CD14-positive monocyte (primary cell): Measurements from ENCODE around the gene IMPA2. TPM values are rescaled to one million over a fixed set of nuclear protein-coding genes. Genes with fewer than 3 reads are reported as not detected.

Experiments
- DNase-seq, 3 donors: peaks; one replicate each; pipeline ENCODE4 v3.0.0-alpha.2; 2011 to 2022
- H2AFZ ChIP-seq: 2 replicates; pipeline ENCODE4 v1.6.0; 2012; ENCODE audit warnings: mild to moderate bottlenecking, low read depth, low read length, inconsistent platforms; ENCODE audit not compliant: insufficient read depth, poor library complexity, severe bottlenecking
- H3K27ac ChIP-seq, 2 donors: 1 replicate in 1 of 2; 2 replicates in 1 of 2; pipeline ENCODE4 v1.5.1; 2012 to 2013; ENCODE audit warnings: low read length in 2 of 2, control low read depth in 1 of 2, inconsistent platforms in 1 of 2, low read depth in 1 of 2, mild to moderate bottlenecking in 1 of 2
- H3K27me3 ChIP-seq, 2 donors: one replicate each; pipeline versions ENCODE4 v1.6.0 to v1.6.1; 2011 to 2013; ENCODE audit warnings: low read length in 2 of 2; ENCODE audit not compliant: control insufficient read depth in 2 of 2, insufficient read depth in 2 of 2
- H3K36me3 ChIP-seq, 2 donors: replicated peaks in 1 of 2; 1 replicate in 1 of 2; 2 replicates in 1 of 2; pipeline versions ENCODE4 v1.5.1 to v1.6.1; 2012 to 2013; ENCODE audit warnings: low read length in 2 of 2, control low read depth in 1 of 2, inconsistent platforms in 1 of 2, mild to moderate bottlenecking in 1 of 2; ENCODE audit not compliant: insufficient read depth in 2 of 2, control insufficient read depth in 1 of 2
- H3K4me1 ChIP-seq, 2 donors: 1 replicate in 1 of 2; 2 replicates in 1 of 2; pipeline versions ENCODE4 v1.5.1 to v1.6.1; 2012 to 2013; ENCODE audit warnings: low read length in 2 of 2, control low read depth in 1 of 2, inconsistent platforms in 1 of 2, mild to moderate bottlenecking in 1 of 2, moderate library complexity in 1 of 2; ENCODE audit not compliant: insufficient read depth in 2 of 2, control insufficient read depth in 1 of 2
- H3K4me2 ChIP-seq: replicated peaks from 2 replicates; pipeline ENCODE3; 2012; ENCODE audit warnings: low read length, moderate library complexity, mild to moderate bottlenecking; ENCODE audit not compliant: poor library complexity, severe bottlenecking; ENCODE audit errors: extremely low read depth
- H3K4me3 ChIP-seq, 3 experiments: fragments of 200-600 bp in 1 of 3; sonication (generic) in 1 of 3; replicated peaks in 1 of 3; 1 replicate in 2 of 3; 2 replicates in 1 of 3; pipeline ENCODE4 v1.5.1; 2011 to 2013; ENCODE audit warnings: low read length in 3 of 3, mild to moderate bottlenecking in 3 of 3, control low read depth in 2 of 3, low read depth in 2 of 3, inconsistent platforms in 1 of 3, moderate library complexity in 1 of 3
- H3K79me2 ChIP-seq: 2 replicates; pipeline ENCODE4 v1.6.0; 2012; ENCODE audit warnings: mild to moderate bottlenecking, control low read depth, inconsistent platforms, low read length, moderate library complexity; ENCODE audit not compliant: insufficient read depth
- H3K9ac ChIP-seq: 2 replicates; pipeline ENCODE4 v1.6.0; 2017; ENCODE audit warnings: low read length, mild to moderate bottlenecking; ENCODE audit not compliant: insufficient read depth, poor library complexity, severe bottlenecking
- H3K9me3 ChIP-seq, 2 donors: replicated peaks in 1 of 2; 1 replicate in 1 of 2; 2 replicates in 1 of 2; pipeline versions ENCODE4 v1.5.1 to v1.6.1; 2012 to 2013; ENCODE audit warnings: low read length in 2 of 2, control low read depth in 1 of 2; ENCODE audit not compliant: control insufficient read depth in 1 of 2, insufficient read depth in 1 of 2
- H4K20me1 ChIP-seq: 2 replicates; pipeline ENCODE4 v1.6.0; 2012; ENCODE audit warnings: mild to moderate bottlenecking, low read length, control low read depth, moderate library complexity; ENCODE audit not compliant: insufficient read depth
- H3K27ac Mint-ChIP-seq, 7 donors: one replicate each; pipeline ENCODE4 v1.8.0; 2020; ENCODE audit warnings: mild to moderate bottlenecking in 7 of 7, mixed read lengths in 7 of 7, moderate library complexity in 6 of 7, inconsistent platforms in 2 of 7
- H3K27me3 Mint-ChIP-seq, 3 donors: one replicate each; pipeline ENCODE4 v1.8.0; 2021 to 2022; ENCODE audit warnings: low read depth in 3 of 3, mild to moderate bottlenecking in 3 of 3, mixed read lengths in 3 of 3, moderate library complexity in 3 of 3, inconsistent platforms in 1 of 3
- H3K36me3 Mint-ChIP-seq, 2 donors: one replicate each; pipeline ENCODE4 v1.8.0; 2020; ENCODE audit warnings: mixed read lengths in 2 of 2, inconsistent platforms in 1 of 2, mild to moderate bottlenecking in 1 of 2
- H3K4me1 Mint-ChIP-seq: one replicate; pipeline ENCODE4 v1.8.0; 2020; ENCODE audit warnings: mild to moderate bottlenecking, mixed read lengths
- H3K4me3 Mint-ChIP-seq, 2 donors: one replicate each; pipeline ENCODE4 v1.8.0; 2020; ENCODE audit warnings: mild to moderate bottlenecking in 2 of 2, mixed read lengths in 2 of 2, moderate library complexity in 1 of 2
- H3K9me3 Mint-ChIP-seq, 7 donors: one replicate each; pipeline ENCODE4 v1.8.0; 2020 to 2022; ENCODE audit warnings: mixed read lengths in 7 of 7, mild to moderate bottlenecking in 6 of 7, moderate library complexity in 6 of 7, inconsistent platforms in 2 of 7
- WGBS: methylation state at CpG from one replicate; pipeline ENCODE4 v1.1.5; 2013; ENCODE audit warnings: missing lambda C conversion rate; ENCODE audit not compliant: insufficient coverage; 5-methylcytosine and 5-hydroxymethylcytosine counted together
- intact Hi-C, 2 donors: fragments of 100-400 bp; cut with micrococcal nuclease; formaldehyde crosslinking; loops; one replicate each; pipeline versions ENCODE4 v1.15.0 to v1.15.1; 2023
- polyA plus RNA-seq, 3 donors: library from polyadenylated mRNA; depleted of rRNA in 1 of 3; unstranded in 2 of 3; stranded (reverse) in 1 of 3; fragments of 300-500 nt in 2 of 3; fragments of >200 nt in 1 of 3; fragmentation: Illumina TruSeq in 2 of 3; gene quantifications; 1 replicate in 2 of 3; 2 replicates in 1 of 3; pipeline ENCODE4 v1.2.3, GENCODE V29; 2012 to 2021
- TF ChIP-seq, protein P1 (sequence below): fragments of 200-600 bp; IDR thresholded peaks from one replicate; pipeline ENCODE4 v1.8.0; 2022; ENCODE audit warnings: antibody characterized with exemption, mild to moderate bottlenecking

Gene IMPA2
- polyA plus RNA-seq, 3 donors: 97.4 to 186 (median 145) TPM

DNA sequence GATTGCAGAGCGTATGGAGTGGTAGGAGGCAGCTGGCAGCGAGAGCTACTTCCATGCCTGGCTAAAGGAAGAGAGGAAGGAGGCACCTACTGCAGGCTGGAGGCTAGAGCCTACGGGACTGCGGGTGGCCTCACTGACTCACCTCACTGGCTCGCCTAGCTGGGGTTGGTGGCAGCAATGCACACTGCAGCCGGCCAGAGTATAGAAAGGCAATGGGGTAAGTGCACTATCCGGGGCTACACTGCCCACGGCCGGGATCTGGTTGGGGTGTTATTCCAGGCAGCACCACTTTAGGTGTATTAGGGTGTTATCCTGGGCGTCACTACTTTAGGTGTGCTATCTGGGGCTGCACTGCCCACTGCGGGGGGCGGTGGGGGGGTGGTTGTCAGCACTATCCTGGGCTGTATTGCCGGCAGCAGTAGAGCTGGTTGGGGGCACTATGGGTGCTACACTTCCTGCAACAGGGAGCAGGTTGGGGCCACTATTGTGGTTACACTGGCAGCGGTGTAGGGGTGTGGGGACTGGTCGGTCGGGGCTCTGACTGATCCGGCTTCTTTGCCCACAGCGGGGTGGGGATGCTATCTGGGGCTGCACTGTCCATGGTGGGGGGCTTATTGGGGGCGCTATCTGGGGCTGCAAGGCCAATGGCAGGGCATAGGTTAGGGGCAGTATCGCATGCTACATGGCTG lies 79.0 kb downstream of the IMPA2 start:
- Histone ChIP-seq H3K27me3 (no peaks in the 10 kb centered on the region), H3K27ac (no peak overlapping the region), H4K20me1 (no peaks in the 10 kb centered on the region), H3K9ac (no peak overlapping the region), H3K4me1 (no peaks in the 10 kb centered on the region), H3K4me2 (no peak overlapping the region), H3K4me3 (no peak overlapping the region), H3K79me2 (no peaks in the 10 kb centered on the region), H3K9me3 (no peaks in the 10 kb centered on the region), H2AFZ (no peak overlapping the region), H3K36me3 (no peaks in the 10 kb centered on the region)
- peaks cover 0 to 2% (median 0%) of the 10 kb centered on the region in 7 donors for H3K9me3 Mint-ChIP-seq
- intact Hi-C loops: no loop called here
- peaks cover 5% of the 10 kb centered on the region for H3K4me1 Mint-ChIP-seq
- H3K27me3 Mint-ChIP-seq: peaks cover 0 to 3% (median 2%) of the 10 kb centered on the region in 3 donors
- H3K4me3 Mint-ChIP-seq: no peak overlapping the region
- DNase-seq: no peak
- H3K27ac Mint-ChIP-seq: peak overlapping the region in 1 of 7 donors; percentile 43
- H3K36me3 Mint-ChIP-seq: no peaks in the 10 kb centered on the region
- 89% methylated on average over 16 of the region's 20 CpGs for WGBS
- TF ChIP-seq, protein P1, sequence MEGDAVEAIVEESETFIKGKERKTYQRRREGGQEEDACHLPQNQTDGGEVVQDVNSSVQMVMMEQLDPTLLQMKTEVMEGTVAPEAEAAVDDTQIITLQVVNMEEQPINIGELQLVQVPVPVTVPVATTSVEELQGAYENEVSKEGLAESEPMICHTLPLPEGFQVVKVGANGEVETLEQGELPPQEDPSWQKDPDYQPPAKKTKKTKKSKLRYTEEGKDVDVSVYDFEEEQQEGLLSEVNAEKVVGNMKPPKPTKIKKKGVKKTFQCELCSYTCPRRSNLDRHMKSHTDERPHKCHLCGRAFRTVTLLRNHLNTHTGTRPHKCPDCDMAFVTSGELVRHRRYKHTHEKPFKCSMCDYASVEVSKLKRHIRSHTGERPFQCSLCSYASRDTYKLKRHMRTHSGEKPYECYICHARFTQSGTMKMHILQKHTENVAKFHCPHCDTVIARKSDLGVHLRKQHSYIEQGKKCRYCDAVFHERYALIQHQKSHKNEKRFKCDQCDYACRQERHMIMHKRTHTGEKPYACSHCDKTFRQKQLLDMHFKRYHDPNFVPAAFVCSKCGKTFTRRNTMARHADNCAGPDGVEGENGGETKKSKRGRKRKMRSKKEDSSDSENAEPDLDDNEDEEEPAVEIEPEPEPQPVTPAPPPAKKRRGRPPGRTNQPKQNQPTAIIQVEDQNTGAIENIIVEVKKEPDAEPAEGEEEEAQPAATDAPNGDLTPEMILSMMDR: no peak

DNA sequence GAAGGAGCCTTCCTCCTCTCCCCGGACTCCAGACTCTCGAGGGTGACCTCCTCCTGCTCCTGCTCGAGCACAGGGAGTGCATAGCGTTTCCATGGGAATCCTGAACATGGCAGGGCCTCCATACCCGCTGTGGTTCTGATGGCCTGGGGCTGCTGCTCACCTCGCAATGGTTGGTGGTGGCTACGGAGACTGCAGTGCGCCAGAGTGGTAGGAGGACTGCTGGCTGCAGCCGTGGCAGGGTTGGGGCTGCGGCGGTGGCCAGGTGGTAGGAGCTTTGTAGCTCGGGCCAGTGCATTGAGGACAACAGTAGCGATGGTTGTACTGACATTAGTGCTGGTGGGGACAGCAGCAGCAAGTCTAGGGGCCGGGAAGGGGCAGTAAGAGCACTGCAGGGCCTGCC lies 80.4 kb downstream of the IMPA2 start:
- H3K4me1 Mint-ChIP-seq: no peaks in the 10 kb centered on the region
- H3K27ac Mint-ChIP-seq: no peak overlapping the region
- Histone ChIP-seq H3K4me2 (no peak overlapping the region), H3K36me3 (no peaks in the 10 kb centered on the region), H3K4me1 (no peaks in the 10 kb centered on the region), H3K27ac (no peak overlapping the region), H3K9me3 (no peaks in the 10 kb centered on the region), H3K27me3 (no peaks in the 10 kb centered on the region), H3K4me3 (no peak overlapping the region), H3K79me2 (no peaks in the 10 kb centered on the region), H3K9ac (no peak overlapping the region), H2AFZ (no peak overlapping the region), H4K20me1 (no peaks in the 10 kb centered on the region)
- H3K27me3 Mint-ChIP-seq: peaks cover 2 to 9% (median 3%) of the 10 kb centered on the region in 3 donors
- no peak overlapping the region for H3K4me3 Mint-ChIP-seq
- intact Hi-C loops: no loop called here
- TF ChIP-seq, protein P1: no peak
- 95% methylated on average over 12 of the region's 14 CpGs for WGBS
- H3K36me3 Mint-ChIP-seq: no peaks in the 10 kb centered on the region
- no peak for DNase-seq
- peaks cover 0 to 2% (median 0%) of the 10 kb centered on the region in 7 donors for H3K9me3 Mint-ChIP-seq
